Gastroesophageal sphincter (tissue), 4 donors: ENCODE measurements around the gene FOXE3. TPM values are rescaled to one million over a fixed set of nuclear protein-coding genes. Genes with fewer than 3 reads are reported as not detected.

Experiments
- ATAC-seq: fragments of 150-250 bp; one replicate; pipeline ENCODE4 v1.9.1; 2016; ENCODE audit warnings: mild to moderate bottlenecking, moderate library complexity
- H3K27ac ChIP-seq, 4 donors: fragments of 200-600 bp; sonication (generic) in 3 of 4; 1 replicate in 3 of 4; 2 replicates in 1 of 4; pipeline ENCODE4 v1.5.1; 2016 to 2019
- H3K27me3 ChIP-seq: fragments of 200-600 bp; sonication (generic); one replicate; pipeline ENCODE4 v1.5.1; 2019
- H3K36me3 ChIP-seq, 2 donors: fragments of 200-600 bp; sonication (generic); one replicate each; pipeline ENCODE4 v1.5.1; 2019; ENCODE audit warnings: control low read depth in 1 of 2
- H3K4me1 ChIP-seq, 3 donors: fragments of 200-600 bp; sonication (generic); 1 replicate in 2 of 3; 2 replicates in 1 of 3; pipeline ENCODE4 v1.5.1; 2016 to 2019; ENCODE audit warnings: control low read depth in 2 of 3
- H3K4me3 ChIP-seq, 2 donors: fragments of 200-600 bp; sonication (generic); one replicate each; pipeline ENCODE4 v1.5.1; 2019; ENCODE audit warnings: mild to moderate bottlenecking in 1 of 2, moderate library complexity in 1 of 2
- H3K9me3 ChIP-seq, 3 donors: fragments of 200-600 bp; sonication (generic); one replicate each; pipeline ENCODE4 v1.5.1; 2017 to 2019; ENCODE audit warnings: control low read depth in 2 of 3
- EP300 ChIP-seq: sonication (generic); formaldehyde crosslinking; IDR thresholded peaks from one replicate; pipeline ENCODE4 v1.6.1; 2017; ENCODE audit warnings: antibody characterized with exemption, mild to moderate bottlenecking
- POLR2A ChIP-seq, 2 donors: fragments of 450-650 bp; IDR thresholded peaks; one replicate each; pipeline ENCODE4 v1.6.1; 2017; ENCODE audit warnings: antibody characterized with exemption in 2 of 2, mild to moderate bottlenecking in 2 of 2, moderate library complexity in 1 of 2
- POLR2AphosphoS5 ChIP-seq: sonication (generic); formaldehyde crosslinking; IDR thresholded peaks from one replicate; pipeline ENCODE4 v1.6.1; 2017; ENCODE audit warnings: antibody characterized with exemption
- WGBS, 2 donors: methylation state at CpG; one replicate each; pipeline ENCODE4 v1.1.5; 2018; ENCODE audit warnings: low coverage in 1 of 2; 5-methylcytosine and 5-hydroxymethylcytosine counted together
- total RNA-seq, 4 donors: library from RNA; depleted of rRNA; stranded (reverse); fragments of >200 nt; gene quantifications; one replicate each; pipeline ENCODE4 v1.1.0, GENCODE V29; 2016
- TF ChIP-seq, protein P1 (sequence below), 4 experiments: fragments of 200-600 bp in 2 of 4; fragments of 450-650 bp in 2 of 4; sonication (generic) in 1 of 4; IDR thresholded peaks; one replicate each; pipeline ENCODE4 v1.5.1; 2017 to 2019; ENCODE audit warnings: antibody characterized with exemption in 4 of 4, mild to moderate bottlenecking in 2 of 4, moderate library complexity in 2 of 4

Gene FOXE3
- total RNA-seq, 4 donors from 2014 or later = not detected

DNA sequence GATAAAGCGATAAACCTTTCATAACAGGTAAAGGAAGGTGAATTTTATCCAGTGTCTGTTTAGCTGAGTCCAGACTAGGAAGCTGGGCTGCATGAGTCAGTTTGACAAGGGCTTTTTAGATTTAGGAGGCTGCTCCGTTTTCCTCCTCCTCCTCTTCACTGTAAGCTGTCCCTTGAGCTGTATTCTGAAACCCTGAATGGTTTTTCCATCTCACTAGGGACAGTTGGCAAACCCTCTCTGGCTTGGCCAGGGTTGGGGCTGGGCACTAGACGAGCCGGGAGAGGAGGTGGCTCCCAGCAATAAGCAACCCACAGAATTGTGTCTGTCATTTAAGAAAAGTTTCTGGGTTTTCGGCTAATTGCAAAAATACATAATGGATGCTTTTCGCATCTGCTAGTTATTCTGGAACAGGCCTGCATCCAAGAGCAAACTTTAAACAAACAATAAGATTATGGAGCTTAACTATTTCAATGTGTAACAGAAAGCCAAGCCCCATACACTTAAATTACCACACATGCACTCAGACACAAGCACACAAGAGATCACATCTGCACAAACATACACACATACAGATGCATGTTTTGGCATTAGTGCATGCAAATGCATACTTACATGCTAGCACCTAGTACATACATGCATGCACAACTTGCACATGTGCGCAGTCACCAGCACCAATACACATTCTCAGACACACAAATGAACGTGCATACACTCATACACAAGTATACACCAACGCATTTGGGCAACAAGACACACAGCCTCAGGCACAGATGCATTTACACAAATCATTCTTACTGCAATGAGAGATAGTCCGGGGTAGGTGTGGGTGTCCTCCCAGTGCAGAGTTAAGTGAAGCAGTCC lies 27.8 kb upstream of the FOXE3 start:
- Histone ChIP-seq H3K27ac (no peak overlapping the region), H3K36me3 (peaks cover 0 to 6% of the 10 kb centered on the region in 2 donors), H3K27me3 (no peaks in the 10 kb centered on the region), H3K9me3 (no peaks in the 10 kb centered on the region), H3K4me3 (no peak overlapping the region), H3K4me1 (peaks cover 0 to 15% (median 4%) of the 10 kb centered on the region in 3 donors)
- no peak for ATAC-seq
- WGBS, 2 donors = 10 to 20% methylated on average over 8 to 9 of the region's 10 CpGs
- TF ChIP-seq, protein P1, sequence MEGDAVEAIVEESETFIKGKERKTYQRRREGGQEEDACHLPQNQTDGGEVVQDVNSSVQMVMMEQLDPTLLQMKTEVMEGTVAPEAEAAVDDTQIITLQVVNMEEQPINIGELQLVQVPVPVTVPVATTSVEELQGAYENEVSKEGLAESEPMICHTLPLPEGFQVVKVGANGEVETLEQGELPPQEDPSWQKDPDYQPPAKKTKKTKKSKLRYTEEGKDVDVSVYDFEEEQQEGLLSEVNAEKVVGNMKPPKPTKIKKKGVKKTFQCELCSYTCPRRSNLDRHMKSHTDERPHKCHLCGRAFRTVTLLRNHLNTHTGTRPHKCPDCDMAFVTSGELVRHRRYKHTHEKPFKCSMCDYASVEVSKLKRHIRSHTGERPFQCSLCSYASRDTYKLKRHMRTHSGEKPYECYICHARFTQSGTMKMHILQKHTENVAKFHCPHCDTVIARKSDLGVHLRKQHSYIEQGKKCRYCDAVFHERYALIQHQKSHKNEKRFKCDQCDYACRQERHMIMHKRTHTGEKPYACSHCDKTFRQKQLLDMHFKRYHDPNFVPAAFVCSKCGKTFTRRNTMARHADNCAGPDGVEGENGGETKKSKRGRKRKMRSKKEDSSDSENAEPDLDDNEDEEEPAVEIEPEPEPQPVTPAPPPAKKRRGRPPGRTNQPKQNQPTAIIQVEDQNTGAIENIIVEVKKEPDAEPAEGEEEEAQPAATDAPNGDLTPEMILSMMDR (IDR thresholded peaks at IDR 0.05) = no peak
- TF ChIP-seq EP300 (no peak), POLR2AphosphoS5 (no peak), POLR2A (IDR thresholded peaks at IDR 0.05) (no peak)

DNA sequence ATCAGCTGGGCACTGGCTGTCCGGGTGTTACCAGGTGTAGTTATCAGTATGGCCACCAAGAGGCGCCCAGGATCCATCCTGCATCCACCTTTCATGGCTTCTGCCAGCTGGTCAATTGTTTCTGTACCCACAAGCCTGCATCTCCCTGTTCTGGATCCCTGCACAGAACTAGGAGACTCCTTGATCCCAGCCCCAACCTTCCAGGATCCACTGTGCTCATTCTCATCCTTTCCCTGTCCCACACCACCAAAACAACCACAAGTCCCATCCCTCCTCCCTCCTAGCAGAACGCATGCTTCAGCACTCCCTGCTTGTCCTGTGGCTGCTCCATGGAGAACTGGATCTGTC lies 27.2 kb upstream of the FOXE3 start:
- Histone ChIP-seq H3K4me1 (peaks cover 0 to 15% (median 4%) of the 10 kb centered on the region in 3 donors), H3K27me3 (no peaks in the 10 kb centered on the region), H3K27ac (no peak overlapping the region), H3K9me3 (no peaks in the 10 kb centered on the region), H3K36me3 (peaks cover 0 to under 1% of the 10 kb centered on the region in 2 donors), H3K4me3 (no peak overlapping the region)
- ATAC-seq = no peak
- 22 to 33% methylated on average over 3 of the region's 3 CpGs for WGBS, 2 donors
- TF ChIP-seq, protein P1 (IDR thresholded peaks at IDR 0.05) = peak; percentile 27 to 62 (median 54)
- TF ChIP-seq POLR2A (IDR thresholded peaks at IDR 0.05) = no peak
- TF ChIP-seq POLR2AphosphoS5 = no peak
- no peak for TF ChIP-seq EP300

DNA sequence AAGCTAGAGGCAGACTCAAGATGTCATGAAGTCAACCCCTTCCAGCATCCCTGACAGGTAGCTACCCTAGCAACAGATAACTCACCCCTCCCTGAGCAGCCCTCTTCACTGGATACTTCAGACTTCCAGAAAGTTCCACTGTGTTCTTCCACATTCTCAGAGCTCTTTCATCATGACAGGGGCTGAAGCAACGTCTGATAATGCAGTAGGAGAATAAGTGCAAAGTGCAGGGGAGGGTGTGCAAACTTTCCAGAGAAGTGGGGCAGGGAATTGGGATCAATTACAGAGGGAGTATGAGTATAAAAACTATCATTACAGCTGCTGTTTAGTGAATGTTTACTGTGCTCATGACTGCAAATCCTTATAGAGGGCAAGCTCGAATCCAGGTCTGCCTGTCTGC lies 26.4 kb upstream of the FOXE3 start:
- Histone ChIP-seq H3K4me3 (no peak overlapping the region), H3K27ac (no peak overlapping the region), H3K4me1 (peaks cover 0 to 15% (median 4%) of the 10 kb centered on the region in 3 donors), H3K36me3 (no peaks in the 10 kb centered on the region), H3K9me3 (no peaks in the 10 kb centered on the region), H3K27me3 (no peaks in the 10 kb centered on the region)
- no peak for ATAC-seq
- WGBS, 2 donors = 19 to 52% methylated on average over 2 of the region's 2 CpGs
- no peak for TF ChIP-seq POLR2A (IDR thresholded peaks at IDR 0.05)
- TF ChIP-seq POLR2AphosphoS5 = no peak
- TF ChIP-seq, protein P1 (IDR thresholded peaks at IDR 0.05) = no peak
- TF ChIP-seq EP300 = no peak

DNA sequence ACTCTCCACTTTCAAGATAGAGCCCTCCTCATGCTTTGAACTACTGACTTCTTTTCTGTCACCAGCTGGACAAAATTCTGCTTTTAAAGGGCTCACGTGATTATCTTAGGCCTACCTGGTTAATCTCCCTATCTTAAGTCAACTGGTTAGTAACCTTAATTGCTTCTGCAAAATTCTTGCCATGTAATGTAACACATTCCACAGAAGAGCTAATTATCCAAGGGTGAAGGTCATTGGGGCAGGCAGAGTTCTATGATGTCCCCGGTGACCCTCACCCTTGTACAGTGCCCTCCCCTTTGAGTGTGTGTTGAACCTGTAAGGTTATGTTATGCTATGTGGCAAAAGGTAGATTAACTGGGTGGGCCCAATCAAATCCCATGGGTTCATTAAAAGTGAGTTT lies 25.2 kb upstream of the FOXE3 start:
- Histone ChIP-seq H3K4me1 (peaks cover 0 to 15% (median 4%) of the 10 kb centered on the region in 3 donors), H3K27ac (no peak overlapping the region), H3K36me3 (no peaks in the 10 kb centered on the region), H3K9me3 (no peaks in the 10 kb centered on the region), H3K27me3 (peaks cover under 1% of the 10 kb centered on the region), H3K4me3 (no peak overlapping the region)
- WGBS, 2 donors = 50 to 60% methylated on average over 2 of the region's 2 CpGs
- ATAC-seq = no peak
- TF ChIP-seq POLR2A (IDR thresholded peaks at IDR 0.05) (no peak), EP300 (no peak), POLR2AphosphoS5 (no peak)
- TF ChIP-seq, protein P1 (IDR thresholded peaks at IDR 0.05) = no peak

DNA sequence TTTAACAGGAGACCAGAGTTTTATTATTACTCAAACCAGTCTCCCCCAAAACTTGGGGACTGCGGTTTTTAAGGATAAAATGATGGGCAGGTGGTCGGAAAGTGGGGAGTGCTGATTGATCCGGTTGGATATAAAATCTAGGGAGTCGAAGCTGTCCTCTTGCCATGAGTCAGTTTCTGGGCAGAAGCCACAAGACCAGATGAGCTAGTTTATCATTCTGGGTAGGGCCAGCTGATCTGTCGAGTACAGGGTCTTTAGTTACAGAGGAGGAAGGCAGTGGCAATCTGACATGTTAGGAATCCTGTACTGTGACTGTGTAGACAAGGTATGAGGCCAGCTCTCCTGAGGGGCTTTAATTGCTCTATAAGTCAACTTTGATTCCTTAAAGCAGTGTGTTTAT lies 22.9 kb upstream of the FOXE3 start:
- H3K4me3 ChIP-seq = no peak overlapping the region
- ATAC-seq = no peak
- 43 to 49% methylated on average over 3 to 5 of the region's 5 CpGs for WGBS, 2 donors
- no peak overlapping the region for H3K27ac ChIP-seq
- H3K4me1 ChIP-seq = peaks cover 0 to 11% (median 4%) of the 10 kb centered on the region in 3 donors
- no peaks in the 10 kb centered on the region for H3K36me3 ChIP-seq
- TF ChIP-seq POLR2A (IDR thresholded peaks at IDR 0.05) = no peak
- TF ChIP-seq, protein P1 (IDR thresholded peaks at IDR 0.05) = no peak
- TF ChIP-seq POLR2AphosphoS5 = no peak
- no peak for TF ChIP-seq EP300
- no peaks in the 10 kb centered on the region for H3K9me3 ChIP-seq
- peaks cover 15% of the 10 kb centered on the region for H3K27me3 ChIP-seq
